ENCODE measurements around the gene ARHGEF9. TPM values are rescaled to one million over a fixed set of nuclear protein-coding genes. Genes with fewer than 3 reads are reported as not detected.

ARHGEF9 gene
- total RNA-seq, 1 donor from 2014 or later, result 37.0 TPM

GRCh38 chrX:63738696-63739095 lies 46.3 kb downstream of the ARHGEF9 start:
- no peak for TF ChIP-seq CTCF (conservative IDR thresholded peaks at IDR 0.05)
- Mint-ChIP-seq H3K4me1 (ENCODE audit: unreplicated experiment) (no peaks in the 10 kb centered on the region), H3K9me3 (no peaks in the 10 kb centered on the region), H3K4me3 (no peak overlapping the region), H3K27me3 (no peaks in the 10 kb centered on the region), H3K27ac (no peak overlapping the region), H3K36me3 (no peaks in the 10 kb centered on the region)
- no peak for DNase-seq (ENCODE audit: extremely low spot score, unreplicated experiment)

GRCh38 chrX:63737131-63737921 lies 47.7 kb downstream of the ARHGEF9 start:
- DNase-seq (ENCODE audit: extremely low spot score, unreplicated experiment), result no peak
- no peaks in the 10 kb centered on the region for H3K27me3 Mint-ChIP-seq
- TF ChIP-seq CTCF (conservative IDR thresholded peaks at IDR 0.05), result no peak
- H3K27ac Mint-ChIP-seq, result no peak overlapping the region
- H3K4me1 Mint-ChIP-seq (ENCODE audit: unreplicated experiment), result no peaks in the 10 kb centered on the region
- H3K4me3 Mint-ChIP-seq, result no peak overlapping the region
- H3K36me3 Mint-ChIP-seq, result no peaks in the 10 kb centered on the region
- no peaks in the 10 kb centered on the region for H3K9me3 Mint-ChIP-seq

- no peak overlapping the region for H3K27ac Mint-ChIP-seq
- H3K9me3 Mint-ChIP-seq, result no peaks in the 10 kb centered on the region
Observed at GRCh38 chrX:63735882-63736281, 49.1 kb downstream of the ARHGEF9 start.

GRCh38 chrX:63720293-63720692 lies 64.7 kb downstream of the ARHGEF9 start:
- Mint-ChIP-seq H3K27me3 (no peaks in the 10 kb centered on the region), H3K27ac (no peak overlapping the region), H3K36me3 (peaks cover 15% of the 10 kb centered on the region), H3K4me3 (no peak overlapping the region), H3K9me3 (no peaks in the 10 kb centered on the region), H3K4me1 (ENCODE audit: unreplicated experiment) (no peaks in the 10 kb centered on the region)
- DNase-seq (ENCODE audit: extremely low spot score, unreplicated experiment), result no peak
- TF ChIP-seq CTCF (conservative IDR thresholded peaks at IDR 0.05), result no peak

More at GRCh38 chrX:63735882-63736281, 49.1 kb downstream of the ARHGEF9 start:
- Mint-ChIP-seq H3K36me3 (no peaks in the 10 kb centered on the region), H3K4me3 (no peak overlapping the region), H3K4me1 (ENCODE audit: unreplicated experiment) (no peaks in the 10 kb centered on the region), H3K27me3 (no peaks in the 10 kb centered on the region)
- no peak for TF ChIP-seq CTCF (conservative IDR thresholded peaks at IDR 0.05)
- no peak for DNase-seq (ENCODE audit: extremely low spot score, unreplicated experiment)

GRCh38 chrX:63719633-63720032 lies 65.4 kb downstream of the ARHGEF9 start:
- no peak for DNase-seq (ENCODE audit: extremely low spot score, unreplicated experiment)
- no peaks in the 10 kb centered on the region for H3K4me1 Mint-ChIP-seq (ENCODE audit: unreplicated experiment)
- H3K9me3 Mint-ChIP-seq, result no peaks in the 10 kb centered on the region
- no peak overlapping the region for H3K4me3 Mint-ChIP-seq
- no peaks in the 10 kb centered on the region for H3K27me3 Mint-ChIP-seq
- H3K27ac Mint-ChIP-seq, result no peak overlapping the region
- H3K36me3 Mint-ChIP-seq, result peaks cover 15% of the 10 kb centered on the region
- no peak for TF ChIP-seq CTCF (conservative IDR thresholded peaks at IDR 0.05)

Data from type B pancreatic cell (in vitro differentiated cells).